A172 (cell line): ENCODE data around the gene DNAI2. TPM values are rescaled to one million over a fixed set of nuclear protein-coding genes. Genes with fewer than 3 reads are reported as not detected.

Experiments used
- DNase-seq: peaks from one replicate; pipeline ENCODE4 v3.0.0-alpha.2; 2015; ENCODE audit warnings: low spot score
- total RNA-seq: library from RNA; depleted of rRNA; stranded (reverse); fragments of >200 nt; shearing (Covaris generic); gene quantifications from 2 replicates; pipeline ENCODE4 v1.2.3, GENCODE V29; 2014

Gene DNAI2
- total RNA-seq, 1 experiment from 2014 or later, result not detected

DNA sequence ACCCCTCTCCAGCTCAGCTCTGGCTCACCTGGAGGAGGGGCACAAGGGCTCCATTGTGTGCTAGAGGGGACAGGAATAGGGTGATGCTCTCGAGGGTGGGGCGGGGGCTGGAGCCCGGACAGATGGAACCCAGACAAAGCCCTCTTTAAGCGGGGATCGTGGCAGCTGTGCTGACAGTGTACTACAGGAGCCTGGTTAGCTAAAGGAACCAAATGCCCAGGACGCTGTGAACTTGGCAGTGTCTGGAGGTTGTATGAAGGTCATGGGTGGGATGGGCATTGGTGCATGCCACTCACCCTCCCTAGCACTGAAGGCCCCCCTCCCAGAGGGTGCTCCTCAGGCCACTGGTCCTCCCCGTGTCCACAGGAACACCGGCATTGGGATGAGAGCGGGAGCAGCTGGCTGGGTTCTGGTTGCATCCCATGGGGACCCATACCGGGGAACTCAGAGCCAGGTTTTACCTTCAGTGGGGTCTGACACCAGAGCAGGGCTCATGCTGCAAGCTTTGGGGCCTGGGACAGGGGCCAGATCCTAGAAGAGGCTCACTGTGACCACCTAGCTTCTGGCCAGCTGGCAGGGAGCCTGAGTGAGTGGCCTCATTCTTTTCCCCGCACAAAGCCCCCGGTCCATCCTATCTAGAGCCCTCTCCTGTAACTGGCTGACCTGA lies 63.9 kb downstream of the DNAI2 start:
- no peak for DNase-seq

DNA sequence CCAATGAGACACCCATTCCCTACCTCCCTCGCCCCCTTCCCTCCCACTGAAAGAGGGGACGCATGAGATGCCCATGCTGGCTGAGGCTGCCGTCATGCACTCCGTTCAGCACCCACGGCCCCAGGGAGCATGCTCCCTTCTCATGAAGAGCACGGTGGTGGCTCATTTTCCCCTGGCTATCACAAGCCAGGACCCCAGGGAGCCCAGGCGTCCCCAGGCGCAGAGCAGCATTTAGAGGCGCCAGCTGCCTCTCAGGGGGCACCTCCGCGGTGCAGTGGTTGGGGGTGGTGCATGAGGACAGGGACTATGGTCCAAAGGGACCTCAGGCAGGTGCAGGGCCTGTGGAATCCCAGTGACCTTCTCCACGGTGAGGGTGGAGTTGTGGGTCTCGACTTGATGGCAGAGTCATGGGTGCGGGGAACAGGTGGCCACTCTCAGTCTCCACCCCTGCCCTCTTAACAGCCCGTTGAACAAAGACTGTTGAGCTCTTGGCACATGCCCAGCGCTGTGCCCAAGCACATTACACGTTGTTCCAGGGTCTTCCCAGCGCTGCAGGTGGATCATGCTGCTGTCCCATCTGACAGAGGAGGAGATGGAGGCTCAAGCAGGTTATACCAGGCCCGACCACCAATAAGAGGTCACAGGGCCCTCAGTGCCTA lies 65.6 kb downstream of the DNAI2 start:
- DNase-seq, result no peak

DNA sequence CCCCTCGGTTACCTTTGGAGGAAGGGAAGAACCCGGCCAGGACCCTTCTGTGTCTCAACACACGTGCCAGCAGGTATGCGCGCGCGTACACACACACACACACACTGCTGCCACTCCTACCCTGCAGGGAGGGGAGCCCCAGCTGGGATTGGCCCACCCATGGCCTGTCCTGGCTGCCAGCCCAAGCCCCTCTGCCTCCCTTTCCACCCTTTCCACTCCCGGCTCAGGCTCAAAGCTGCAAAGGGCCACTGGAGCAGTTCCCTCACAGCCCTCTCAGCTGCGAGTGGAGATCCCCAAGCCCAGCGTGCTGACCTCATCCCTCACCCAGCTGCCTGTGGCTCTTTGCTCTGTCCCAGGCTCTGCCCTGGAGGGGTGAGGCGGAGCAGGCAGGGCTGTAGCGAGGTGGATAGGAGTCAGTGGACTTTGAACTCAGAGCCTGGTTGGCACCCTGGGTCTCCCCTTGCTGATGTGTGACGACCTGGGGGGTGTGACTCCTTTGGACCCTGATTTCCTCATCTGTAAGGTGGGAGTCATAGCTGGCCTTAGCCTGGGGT lies 66.5 kb downstream of the DNAI2 start:
- DNase-seq, result no peak

DNA sequence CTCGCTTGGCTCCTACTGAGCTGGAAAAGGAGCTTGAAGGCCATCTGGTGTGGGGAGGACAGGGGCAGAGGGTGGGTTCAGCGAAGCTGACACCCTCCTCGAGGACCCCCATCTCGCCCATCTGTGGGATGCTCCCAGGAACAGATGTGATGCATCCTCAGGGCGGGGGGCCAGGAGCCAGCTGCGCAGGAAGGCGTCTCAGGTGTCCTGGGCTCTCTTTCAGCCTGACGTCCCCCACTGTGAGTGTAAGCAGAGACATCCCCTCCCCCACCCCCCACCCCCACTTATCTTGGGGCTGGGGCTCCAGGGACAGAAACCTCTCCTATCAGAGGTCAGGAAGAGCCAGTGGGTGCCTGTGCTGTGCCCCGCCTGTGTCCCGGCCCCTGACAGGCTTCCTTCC lies 68.2 kb downstream of the DNAI2 start:
- no peak for DNase-seq

GRCh38 chr17:74343121-74343520 lies 69.1 kb downstream of the DNAI2 start:
- DNase-seq, result no peak

DNA sequence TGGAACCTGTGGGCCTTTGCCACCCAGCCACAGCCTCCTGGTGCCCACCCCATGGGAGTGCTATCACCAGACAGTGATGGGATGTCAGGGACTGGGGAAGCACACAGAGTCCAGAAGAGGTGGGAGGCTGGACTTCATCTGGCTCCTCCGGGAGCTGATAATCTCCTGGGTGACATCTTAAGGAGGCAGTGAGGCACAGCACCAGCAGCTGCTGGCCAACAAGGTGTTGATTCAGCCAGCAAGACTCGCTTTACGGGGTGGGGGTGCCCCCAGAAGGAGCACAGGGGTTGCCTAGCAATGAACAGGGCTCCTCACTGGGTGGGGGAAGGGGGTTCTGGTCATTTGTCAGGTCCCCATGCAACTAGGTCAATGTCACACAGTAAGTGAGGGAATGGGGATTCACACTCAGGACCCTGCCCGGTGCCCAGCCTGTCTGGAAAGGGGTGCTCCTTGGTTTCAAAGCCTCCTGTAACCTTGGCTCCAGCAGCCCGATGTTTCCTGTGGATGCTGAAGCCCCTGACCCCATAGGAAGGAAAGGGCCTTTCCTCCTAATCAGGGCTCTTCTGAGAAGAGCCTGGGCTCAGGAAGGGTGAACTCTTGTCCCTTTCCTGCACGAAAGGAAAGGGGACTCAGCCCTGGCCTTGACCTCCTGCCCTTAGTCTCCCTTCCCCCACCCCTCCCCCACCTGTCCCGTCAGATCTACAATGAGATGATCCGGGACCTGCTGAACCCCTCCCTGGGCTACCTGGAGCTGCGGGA lies 69.7 kb downstream of the DNAI2 start:
- DNase-seq, result no peak

GRCh38 chr17:74344658-74345057 lies 70.6 kb downstream of the DNAI2 start:
- DNase-seq, result no peak

- peak; percentile 65 for DNase-seq
Measured at GRCh38 chr17:74345433-74346241, 71.6 kb downstream of the DNAI2 start.

DNA sequence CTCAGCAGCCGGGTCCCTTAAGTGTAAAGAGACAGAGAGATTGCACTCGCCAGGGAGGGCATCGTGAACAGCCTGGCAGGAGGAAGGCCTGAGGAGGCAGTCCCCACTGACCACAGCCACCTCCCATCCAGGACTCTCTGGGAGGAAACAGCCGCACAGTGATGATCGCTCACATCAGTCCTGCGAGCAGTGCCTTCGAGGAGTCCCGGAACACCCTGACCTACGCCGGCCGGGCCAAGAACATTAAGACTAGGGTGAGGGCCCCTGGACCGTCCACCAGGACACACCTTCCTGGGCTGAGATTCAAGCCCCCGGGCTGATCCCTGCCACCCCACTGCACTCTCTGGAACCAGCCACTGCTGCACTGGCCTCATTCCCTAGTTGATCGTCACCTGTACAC lies 73.6 kb downstream of the DNAI2 start:
- DNase-seq, result no peak

DNA sequence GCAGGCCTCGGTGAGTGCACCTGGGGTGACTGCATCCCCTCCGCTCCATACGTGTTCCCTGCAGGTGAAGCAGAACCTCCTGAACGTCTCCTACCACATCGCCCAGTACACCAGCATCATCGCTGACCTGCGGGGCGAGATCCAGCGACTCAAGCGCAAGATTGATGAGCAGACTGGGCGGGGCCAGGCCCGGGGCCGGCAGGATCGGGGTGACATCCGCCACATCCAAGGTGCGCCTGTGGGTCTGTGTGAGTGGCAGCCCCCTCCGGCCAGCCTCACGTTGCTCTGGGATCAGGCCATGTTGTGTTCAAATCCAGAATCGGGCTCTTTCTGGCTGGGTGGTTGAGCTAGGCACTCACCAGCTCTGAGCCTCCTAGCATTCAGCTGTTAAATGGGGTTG lies 75.1 kb downstream of the DNAI2 start:
- no peak for DNase-seq

- DNase-seq, result no peak
Measured at GRCh38 chr17:74350486-74350885, 76.5 kb downstream of the DNAI2 start.

DNA sequence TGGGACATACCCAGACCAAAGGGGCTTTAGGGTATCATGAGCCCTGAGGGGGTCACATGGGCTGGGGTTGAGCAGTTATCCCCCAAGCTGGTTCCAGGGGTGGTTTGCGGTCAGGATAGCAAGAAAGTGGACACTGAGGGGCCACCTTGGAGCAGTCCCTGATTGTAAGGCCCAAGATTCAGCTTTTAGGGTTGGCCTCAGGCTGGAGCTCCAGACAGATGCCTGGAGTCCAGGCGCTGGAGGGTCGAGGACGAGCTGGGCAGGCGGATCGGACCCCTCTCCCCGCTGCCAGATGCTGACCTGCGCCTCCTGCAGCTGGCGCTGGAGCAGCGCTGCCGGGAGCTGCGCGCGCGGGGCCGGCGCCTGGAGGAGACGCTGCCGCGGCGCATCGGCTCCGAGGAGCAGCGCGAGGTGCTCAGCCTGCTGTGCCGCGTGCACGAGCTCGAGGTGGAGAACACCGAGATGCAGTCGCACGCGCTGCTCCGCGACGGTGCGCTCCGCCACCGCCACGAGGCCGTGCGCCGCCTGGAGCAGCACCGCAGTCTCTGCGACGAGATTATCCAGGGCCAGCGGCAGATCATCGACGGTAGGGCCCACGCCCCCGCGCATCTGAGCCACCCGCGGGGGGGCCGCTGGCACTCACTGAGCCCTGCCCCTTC lies 77.6 kb downstream of the DNAI2 start:
- DNase-seq, result no peak

- DNase-seq, result no peak
Measured at GRCh38 chr17:74353446-74354060, 79.5 kb downstream of the DNAI2 start.

DNA sequence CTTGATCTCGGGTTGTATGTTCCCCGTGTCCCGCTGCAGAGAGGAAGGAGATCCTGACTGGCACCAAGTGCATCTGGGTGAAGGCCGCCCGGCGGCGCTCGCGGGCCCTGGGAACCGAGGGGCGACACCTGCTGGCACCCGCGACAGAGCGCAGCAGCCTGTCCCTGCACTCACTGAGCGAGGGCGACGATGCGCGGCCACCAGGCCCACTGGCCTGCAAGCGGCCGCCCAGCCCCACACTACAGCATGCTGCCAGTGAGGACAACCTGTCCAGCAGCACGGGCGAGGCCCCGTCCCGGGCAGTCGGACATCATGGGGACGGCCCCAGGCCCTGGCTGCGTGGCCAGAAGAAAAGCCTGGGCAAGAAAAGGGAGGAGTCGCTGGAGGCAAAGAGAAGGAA lies 80.1 kb downstream of the DNAI2 start:
- no peak for DNase-seq

DNA sequence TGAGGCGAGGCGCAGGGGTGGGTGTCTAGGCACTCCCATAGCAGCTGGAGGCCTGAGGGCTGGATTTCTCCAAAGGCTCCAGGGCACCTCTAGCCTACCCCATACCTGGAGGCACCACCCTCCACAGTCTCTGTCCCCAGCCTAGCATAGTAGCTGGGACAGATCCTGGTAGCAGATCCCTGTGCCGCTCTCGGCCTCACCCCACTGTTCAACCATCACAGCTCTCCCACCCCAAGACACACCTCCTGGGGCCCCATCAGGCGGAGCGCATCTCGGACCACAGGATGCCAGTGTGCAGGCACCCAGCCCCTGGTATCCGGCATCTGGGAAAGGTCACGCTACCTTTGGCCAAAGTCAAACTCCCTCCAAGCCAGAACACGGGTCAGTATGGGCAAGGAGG lies 80.5 kb downstream of the DNAI2 start:
- DNase-seq, result no peak

- no peak for DNase-seq
Measured at GRCh38 chr17:74355065-74355464, 81.0 kb downstream of the DNAI2 start.

DNA sequence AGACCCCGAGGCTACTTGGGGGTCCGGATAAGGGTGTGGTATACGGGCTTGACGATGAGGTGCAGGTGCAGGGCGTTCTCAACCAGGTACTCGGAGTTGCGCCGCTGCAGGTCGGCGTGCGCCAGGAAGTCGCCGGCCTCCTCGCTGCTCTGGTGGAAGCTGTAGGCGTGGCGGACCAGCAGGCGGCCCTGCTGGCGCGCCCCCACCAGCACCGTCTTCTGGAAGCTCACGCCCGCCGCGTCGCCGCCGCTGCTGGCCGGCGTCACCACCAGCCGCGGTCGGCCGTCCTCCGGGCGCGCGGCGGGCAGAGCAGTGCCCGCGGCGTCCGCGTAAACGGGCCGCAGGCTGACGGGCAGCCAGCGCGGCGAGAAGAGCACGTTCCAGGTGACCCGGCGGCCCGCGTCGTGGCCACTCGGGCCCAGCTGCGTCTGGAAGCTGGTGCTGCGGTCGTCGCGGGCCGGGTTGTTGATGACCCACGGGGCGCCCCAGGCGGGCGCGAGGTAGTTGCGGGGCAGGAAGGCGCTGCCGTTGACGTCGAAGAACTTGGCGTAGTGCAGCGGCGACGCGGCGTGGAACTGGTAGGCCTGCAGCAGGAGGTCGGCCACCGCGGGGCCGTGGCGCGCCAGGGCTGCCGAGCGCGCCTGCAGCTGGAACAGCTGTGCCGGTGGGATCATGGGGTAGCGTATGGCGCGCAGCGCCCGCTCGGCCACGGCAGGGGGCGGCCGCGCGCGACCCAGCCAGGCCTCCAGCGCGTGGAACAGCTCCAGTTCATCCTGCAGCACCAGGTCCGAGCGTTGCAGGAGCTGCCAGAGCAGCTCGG lies 82.8 kb downstream of the DNAI2 start:
- no peak for DNase-seq

GRCh38 chr17:74357466-74357809 lies 83.4 kb downstream of the DNAI2 start:
- DNase-seq, result no peak

DNA sequence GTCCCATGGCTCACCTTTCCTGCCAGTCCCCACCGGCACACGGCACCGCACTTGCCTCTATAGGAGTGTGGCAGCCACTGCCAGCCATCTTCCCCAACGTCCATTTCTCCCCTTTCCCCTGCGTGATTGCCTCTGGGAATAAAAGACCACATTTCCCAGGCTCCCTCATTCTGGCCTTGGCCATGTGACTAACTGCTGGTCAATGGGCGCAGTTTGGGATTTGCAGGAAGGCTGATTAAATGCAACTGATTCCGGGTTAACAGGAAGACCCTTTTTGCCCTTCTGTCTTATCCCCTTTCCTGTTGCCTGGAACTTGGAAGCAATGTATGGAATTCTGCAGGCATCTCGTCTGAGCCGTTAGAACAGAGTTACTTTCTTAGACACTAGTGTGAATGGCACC lies 84.7 kb downstream of the DNAI2 start:
- no peak for DNase-seq

- DNase-seq, result no peak
Measured at GRCh38 chr17:74359916-74360315, 85.9 kb downstream of the DNAI2 start.
